Measurements from ENCODE around the gene LRFN4. TPM values are rescaled to one million over a fixed set of nuclear protein-coding genes. Genes with fewer than 3 reads are reported as not detected.

LRFN4 gene
- total and polyA plus RNA-seq, 2 of the 13 experiments (the other 11 are each of a cell fraction or from before 2014, with no cell fraction given), result 1.3 to 6.8 TPM

DNA sequence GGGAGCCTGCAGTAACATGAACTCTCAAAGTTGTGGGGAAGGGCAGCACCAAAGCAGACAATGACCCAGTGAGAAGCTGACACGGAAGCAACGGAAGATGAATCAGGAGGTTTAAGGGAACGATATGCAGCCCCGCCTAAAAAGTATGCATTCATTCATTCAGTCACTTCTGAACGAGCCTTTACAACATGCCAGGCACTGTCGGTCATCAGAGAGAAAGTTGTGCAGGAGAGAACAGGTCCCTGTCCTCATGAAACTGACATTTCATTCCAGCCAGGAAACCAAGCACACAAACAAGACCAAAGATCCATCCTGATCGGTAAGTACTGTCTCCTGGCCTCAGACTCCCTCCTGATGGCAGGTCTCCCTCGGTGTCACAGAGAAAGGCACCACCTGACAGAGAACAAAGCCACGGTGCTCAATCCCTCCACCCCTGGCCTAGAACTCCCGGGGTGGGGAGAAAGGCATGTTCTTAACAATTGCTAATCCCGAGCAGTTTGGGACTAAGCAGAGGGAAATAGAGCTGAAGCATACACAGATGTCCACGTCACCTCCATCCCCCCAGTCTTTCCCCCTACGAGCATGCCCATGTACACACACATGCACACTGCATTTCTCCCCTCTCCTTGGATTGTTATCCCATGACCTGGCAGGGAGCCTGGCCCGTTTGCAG is 49.3 kb downstream of the LRFN4 start (continued):
- TF ChIP-seq FOXK2 (IDR thresholded peaks at IDR 0.05) (no peak), ZNF816 (CRISPR knock-in tag; IDR thresholded peaks at IDR 0.05; ENCODE audit: borderline replicate concordance) (no peak), ZNF564 (CRISPR knock-in tag; IDR thresholded peaks at IDR 0.05) (peak; percentile 90; the same call in 1 of the 2 replicates), SCMH1 (CRISPR knock-in tag; IDR thresholded peaks at IDR 0.05; ENCODE audit: borderline replicate concordance) (no peak), ZNF557 (CRISPR knock-in tag; IDR thresholded peaks at IDR 0.05) (no peak), DPF2 (CRISPR knock-in tag; IDR thresholded peaks at IDR 0.05; ENCODE audit: borderline replicate concordance, low read depth) (no peak), CHD4 (IDR thresholded peaks at IDR 0.05; ENCODE audit: borderline replicate concordance, low read length) (no peak), SP5 (CRISPR knock-in tag; IDR thresholded peaks at IDR 0.05; ENCODE audit: borderline replicate concordance, low read depth) (no peak), ZNF614 (CRISPR knock-in tag; IDR thresholded peaks at IDR 0.05; ENCODE audit: borderline replicate concordance) (no peak), ZC3H4 (CRISPR knock-in tag; IDR thresholded peaks at IDR 0.05; ENCODE audit: borderline replicate concordance) (no peak), TARDBP (CRISPR knock-in tag; IDR thresholded peaks at IDR 0.05) (0 out of 2 replicates have a peak, but pooled peaks have one; percentile 17), ZNF724P (CRISPR knock-in tag; IDR thresholded peaks at IDR 0.05; ENCODE audit: borderline replicate concordance) (no peak), ZNF674 (CRISPR knock-in tag; IDR thresholded peaks at IDR 0.05; ENCODE audit: low read depth) (no peak), ZBTB21 (CRISPR knock-in tag; IDR thresholded peaks at IDR 0.05) (0 out of 2 replicates have a peak, but pooled peaks have one; percentile 18), NFYB (CRISPR knock-in tag; IDR thresholded peaks at IDR 0.05) (no peak), RBFOX2 (IDR thresholded peaks at IDR 0.05; ENCODE audit: low read depth, low read length) (peak; percentile 49), ZNF143 (CRISPR knock-in tag; IDR thresholded peaks at IDR 0.05) (no peak), SOX13 (IDR thresholded peaks at IDR 0.05) (no peak), SOX13 (CRISPR knock-in tag; conservative IDR thresholded peaks at IDR 0.05 in 1 of 2, IDR thresholded peaks at IDR 0.05 in 1 of 2) (0 out of 4 replicates have a peak, but pooled peaks of 1 of the 2 experiments have one; percentile 7), LCORL (IDR thresholded peaks at IDR 0.05) (no peak), LCORL (CRISPR knock-in tag; IDR thresholded peaks at IDR 0.05) (peak; percentile 39; the same call in 1 of the 2 replicates)
- TF ChIP-seq, protein P1, sequence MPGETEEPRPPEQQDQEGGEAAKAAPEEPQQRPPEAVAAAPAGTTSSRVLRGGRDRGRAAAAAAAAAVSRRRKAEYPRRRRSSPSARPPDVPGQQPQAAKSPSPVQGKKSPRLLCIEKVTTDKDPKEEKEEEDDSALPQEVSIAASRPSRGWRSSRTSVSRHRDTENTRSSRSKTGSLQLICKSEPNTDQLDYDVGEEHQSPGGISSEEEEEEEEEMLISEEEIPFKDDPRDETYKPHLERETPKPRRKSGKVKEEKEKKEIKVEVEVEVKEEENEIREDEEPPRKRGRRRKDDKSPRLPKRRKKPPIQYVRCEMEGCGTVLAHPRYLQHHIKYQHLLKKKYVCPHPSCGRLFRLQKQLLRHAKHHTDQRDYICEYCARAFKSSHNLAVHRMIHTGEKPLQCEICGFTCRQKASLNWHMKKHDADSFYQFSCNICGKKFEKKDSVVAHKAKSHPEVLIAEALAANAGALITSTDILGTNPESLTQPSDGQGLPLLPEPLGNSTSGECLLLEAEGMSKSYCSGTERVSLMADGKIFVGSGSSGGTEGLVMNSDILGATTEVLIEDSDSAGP (CRISPR knock-in tag; IDR thresholded peaks at IDR 0.05; ENCODE audit: borderline replicate concordance), result no peak
- TF ChIP-seq, protein P2, sequence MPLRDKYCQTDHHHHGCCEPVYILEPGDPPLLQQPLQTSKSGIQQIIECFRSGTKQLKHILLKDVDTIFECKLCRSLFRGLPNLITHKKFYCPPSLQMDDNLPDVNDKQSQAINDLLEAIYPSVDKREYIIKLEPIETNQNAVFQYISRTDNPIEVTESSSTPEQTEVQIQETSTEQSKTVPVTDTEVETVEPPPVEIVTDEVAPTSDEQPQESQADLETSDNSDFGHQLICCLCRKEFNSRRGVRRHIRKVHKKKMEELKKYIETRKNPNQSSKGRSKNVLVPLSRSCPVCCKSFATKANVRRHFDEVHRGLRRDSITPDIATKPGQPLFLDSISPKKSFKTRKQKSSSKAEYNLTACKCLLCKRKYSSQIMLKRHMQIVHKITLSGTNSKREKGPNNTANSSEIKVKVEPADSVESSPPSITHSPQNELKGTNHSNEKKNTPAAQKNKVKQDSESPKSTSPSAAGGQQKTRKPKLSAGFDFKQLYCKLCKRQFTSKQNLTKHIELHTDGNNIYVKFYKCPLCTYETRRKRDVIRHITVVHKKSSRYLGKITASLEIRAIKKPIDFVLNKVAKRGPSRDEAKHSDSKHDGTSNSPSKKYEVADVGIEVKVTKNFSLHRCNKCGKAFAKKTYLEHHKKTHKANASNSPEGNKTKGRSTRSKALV (CRISPR knock-in tag; IDR thresholded peaks at IDR 0.05), result no peak
- TF ChIP-seq, protein P3, sequence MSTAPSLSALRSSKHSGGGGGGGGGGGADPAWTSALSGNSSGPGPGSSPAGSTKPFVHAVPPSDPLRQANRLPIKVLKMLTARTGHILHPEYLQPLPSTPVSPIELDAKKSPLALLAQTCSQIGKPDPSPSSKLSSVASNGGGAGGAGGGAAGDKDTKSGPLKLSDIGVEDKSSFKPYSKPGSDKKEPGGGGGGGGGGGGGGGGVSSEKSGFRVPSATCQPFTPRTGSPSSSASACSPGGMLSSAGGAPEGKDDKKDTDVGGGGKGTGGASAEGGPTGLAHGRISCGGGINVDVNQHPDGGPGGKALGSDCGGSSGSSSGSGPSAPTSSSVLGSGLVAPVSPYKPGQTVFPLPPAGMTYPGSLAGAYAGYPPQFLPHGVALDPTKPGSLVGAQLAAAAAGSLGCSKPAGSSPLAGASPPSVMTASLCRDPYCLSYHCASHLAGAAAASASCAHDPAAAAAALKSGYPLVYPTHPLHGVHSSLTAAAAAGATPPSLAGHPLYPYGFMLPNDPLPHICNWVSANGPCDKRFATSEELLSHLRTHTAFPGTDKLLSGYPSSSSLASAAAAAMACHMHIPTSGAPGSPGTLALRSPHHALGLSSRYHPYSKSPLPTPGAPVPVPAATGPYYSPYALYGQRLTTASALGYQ (CRISPR knock-in tag; IDR thresholded peaks at IDR 0.05), result no peak
